Prostate gland (tissue), 2 donors: ENCODE results near the gene RBMY1D. TPM values are rescaled to one million over a fixed set of nuclear protein-coding genes. Genes with fewer than 3 reads are reported as not detected.

ENCODE experiments used
- DNase-seq: peaks from one replicate; pipeline ENCODE4 v3.0.0-alpha.2; 2019; ENCODE audit warnings: low spot score
- H3K27ac ChIP-seq, 2 donors: fragments of 200-600 bp; sonication (generic); 2 replicates each; pipeline ENCODE4 v1.5.1; 2017 to 2019
- H3K27me3 ChIP-seq: fragments of 200-600 bp; sonication (generic); replicated peaks from 2 replicates; pipeline ENCODE4 v1.5.1; 2019; ENCODE audit not compliant: insufficient read depth
- H3K36me3 ChIP-seq, 2 donors: fragments of 200-600 bp; sonication (generic); 1 replicate in 1 of 2; 2 replicates in 1 of 2; pipeline versions ENCODE4 v1.5.1 to v1.8.1; 2017 to 2019
- H3K4me1 ChIP-seq: fragments of 200-600 bp; sonication (generic); replicated peaks from 2 replicates; pipeline ENCODE4 v1.5.1; 2019
- H3K4me3 ChIP-seq, 2 donors: fragments of 200-600 bp; sonication (generic); 2 replicates each; pipeline ENCODE4 v1.5.1; 2017 to 2019
- H3K9me3 ChIP-seq: fragments of 200-600 bp; sonication (generic); 2 replicates; pipeline ENCODE4 v1.5.1; 2017
- CTCF ChIP-seq, 4 experiments: fragments of 200-600 bp in 2 of 4; fragments of 450-650 bp in 2 of 4; sonication (generic) in 2 of 4; IDR thresholded peaks; 1 replicate in 3 of 4; 2 replicates in 1 of 4; pipeline ENCODE4 v1.5.1; 2016 to 2019; ENCODE audit warnings: antibody characterized with exemption in 4 of 4, mild to moderate bottlenecking in 2 of 4, moderate library complexity in 2 of 4
- POLR2A ChIP-seq: fragments of 450-650 bp; IDR thresholded peaks from one replicate; pipeline ENCODE4 v1.6.1; 2016; ENCODE audit warnings: antibody characterized with exemption, mild to moderate bottlenecking
- POLR2AphosphoS5 ChIP-seq: sonication (generic); formaldehyde crosslinking; IDR thresholded peaks from one replicate; pipeline ENCODE4 v1.6.1; 2017; ENCODE audit warnings: antibody characterized with exemption
- WGBS: methylation state at CpG from one replicate; pipeline ENCODE4 v1.1.5; 2018; 5-methylcytosine and 5-hydroxymethylcytosine counted together
- intact Hi-C: fragments of 100-400 bp; cut with DNase I; formaldehyde crosslinking; loops from one replicate; pipeline ENCODE4 v1.14.2; 2022
- total RNA-seq, 2 donors: library from RNA; depleted of rRNA; stranded (reverse); fragments of >200 nt; gene quantifications; one replicate each; pipeline ENCODE4 v1.1.0, GENCODE V29; 2016

RBMY1D gene
- total RNA-seq, 2 donors from 2014 or later: not detected

- TF ChIP-seq POLR2A: no peak
- DNase-seq: no peak
- Histone ChIP-seq H3K36me3 (no peaks in the 10 kb centered on the region), H3K4me3 (no peak overlapping the region), H3K27ac (no peak overlapping the region), H3K4me1 (no peaks in the 10 kb centered on the region), H3K9me3 (no peaks in the 10 kb centered on the region), H3K27me3 (no peaks in the 10 kb centered on the region)
- WGBS: 70% methylated on average over 8 of the region's 8 CpGs
- intact Hi-C loops: no loop called here
Observed at GRCh38 chrY:21836343-21836742, 58.0 kb downstream of the RBMY1D start.

GRCh38 chrY:21835052-21835451 lies 59.3 kb downstream of the RBMY1D start:
- intact Hi-C loops: no loop called here
- Histone ChIP-seq H3K4me1 (no peaks in the 10 kb centered on the region), H3K4me3 (no peak overlapping the region), H3K9me3 (no peaks in the 10 kb centered on the region), H3K27ac (no peak overlapping the region), H3K36me3 (no peaks in the 10 kb centered on the region), H3K27me3 (no peaks in the 10 kb centered on the region)
- no peak for TF ChIP-seq POLR2A
- no peak for TF ChIP-seq CTCF (IDR thresholded peaks at IDR 0.05)
- no peak for TF ChIP-seq POLR2AphosphoS5
- no peak for DNase-seq
- 40% methylated on average over 2 of the region's 7 CpGs for WGBS

Other genes with a start within 250 kb of the RBMY1D start
- under 1 TPM in 1 of 2 donors, not detected in 1; 0.80 TPM for gene RBMY1E, start 23.5 kb upstream of the RBMY1D start, total RNA-seq